Measurements from ENCODE around the gene RASSF7.
A peak's percentile ranks its signal among the peaks of the same experiment; 100 is the strongest.

Gene RASSF7

GRCh38 chr11:533586-534395 is 27.0 kb upstream of the RASSF7 start:
- DNase-seq: no peak

- DNase-seq: no peak
These were observed 26.2 kb upstream of the RASSF7 start for GRCh38 chr11:534396-535209.

- no peak for DNase-seq
These were observed 25.6 kb upstream of the RASSF7 start for GRCh38 chr11:535210-535518.

- DNase-seq: peak; percentile 94
These were observed 25.0 kb upstream of the RASSF7 start, which contains the start of gene HRAS for GRCh38 chr11:535519-536454. TSS of gene HRAS (minus strand) at chr11:535576.

- peak; percentile 82 for DNase-seq
These were observed 23.7 kb upstream of the RASSF7 start, which contains the start of gene LRRC56 for GRCh38 chr11:536841-537621. TSS of gene LRRC56 (plus strand) at chr11:537527. CDS start at chr11:540685, 3,158 bp downstream.

- no peak for DNase-seq
These were observed 22.9 kb upstream of the RASSF7 start for GRCh38 chr11:537622-538430.

GRCh38 chr11:538431-539051 is 22.2 kb upstream of the RASSF7 start:
- no peak for DNase-seq

GRCh38 chr11:539971-540481 is 20.7 kb upstream of the RASSF7 start:
- DNase-seq: no peak

- no peak for DNase-seq
These were observed 20.0 kb upstream of the RASSF7 start for GRCh38 chr11:540583-541432.

- DNase-seq: no peak
These were observed 19.3 kb upstream of the RASSF7 start for GRCh38 chr11:541433-541885.

- no peak for DNase-seq
These were observed 16.0 kb upstream of the RASSF7 start for GRCh38 chr11:544817-545166.

- no peak for DNase-seq
These were observed 15.6 kb upstream of the RASSF7 start for GRCh38 chr11:545171-545570.

GRCh38 chr11:548700-549603 is 11.8 kb upstream of the RASSF7 start:
- no peak for DNase-seq

GRCh38 chr11:550021-550745 is 10.6 kb upstream of the RASSF7 start:
- DNase-seq: no peak

- no peak for DNase-seq
These were observed 10.1 kb upstream of the RASSF7 start for GRCh38 chr11:550746-551085.

- DNase-seq: no peak
These were observed 9.6 kb upstream of the RASSF7 start for GRCh38 chr11:551131-551530.

- no peak for DNase-seq
These were observed 9.2 kb upstream of the RASSF7 start for GRCh38 chr11:551596-551995.
